ENCODE measurements around the gene PGBD2. TPM values are rescaled to one million over a fixed set of nuclear protein-coding genes. Genes with fewer than 3 reads are reported as not detected.

Gene PGBD2
- total and polyA plus RNA-seq, 10 of the 15 experiments (the other 5 are each of a cell fraction or from before 2014, with no cell fraction given), result 4.0 to 10.3 (median 4.5) TPM

DNA sequence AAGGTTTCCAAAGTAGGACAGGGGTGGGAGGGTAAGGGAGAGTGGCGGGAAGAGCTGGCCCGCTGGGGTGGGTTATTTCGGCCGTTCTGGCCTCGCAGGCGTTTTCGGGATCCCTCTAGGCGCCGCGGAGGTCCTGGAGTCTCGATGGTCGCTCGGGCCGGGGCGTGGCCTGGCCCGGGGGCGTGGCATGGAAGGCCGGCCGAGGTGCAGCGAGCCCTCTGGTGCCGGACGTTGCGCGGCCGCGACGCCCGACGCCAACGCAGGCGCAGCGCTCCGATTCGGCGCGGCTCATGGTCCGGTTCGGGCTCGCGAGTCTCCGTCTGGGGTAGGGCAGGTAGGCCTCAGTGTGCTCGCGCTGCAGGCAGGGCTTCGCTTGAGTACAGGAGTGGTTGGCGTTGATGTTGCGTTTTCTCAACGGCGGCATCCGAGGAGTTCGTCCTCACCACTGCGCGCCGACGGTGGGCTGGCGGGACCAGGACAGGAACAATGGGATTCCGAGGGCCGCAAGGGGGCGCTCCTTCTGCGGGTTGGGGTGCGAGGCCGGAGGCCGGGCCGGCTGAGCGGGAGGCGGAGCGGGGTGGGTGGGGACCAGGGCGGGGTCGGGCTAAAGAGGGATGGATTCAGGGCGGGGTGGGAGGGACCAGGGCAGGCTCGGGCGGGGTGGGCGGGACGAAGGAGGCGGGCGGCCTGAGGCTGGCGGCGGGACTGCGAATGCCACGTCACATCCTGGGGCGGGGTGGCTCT lies at the start of gene PGBD2 (continued):
- TF ChIP-seq, protein P1, sequence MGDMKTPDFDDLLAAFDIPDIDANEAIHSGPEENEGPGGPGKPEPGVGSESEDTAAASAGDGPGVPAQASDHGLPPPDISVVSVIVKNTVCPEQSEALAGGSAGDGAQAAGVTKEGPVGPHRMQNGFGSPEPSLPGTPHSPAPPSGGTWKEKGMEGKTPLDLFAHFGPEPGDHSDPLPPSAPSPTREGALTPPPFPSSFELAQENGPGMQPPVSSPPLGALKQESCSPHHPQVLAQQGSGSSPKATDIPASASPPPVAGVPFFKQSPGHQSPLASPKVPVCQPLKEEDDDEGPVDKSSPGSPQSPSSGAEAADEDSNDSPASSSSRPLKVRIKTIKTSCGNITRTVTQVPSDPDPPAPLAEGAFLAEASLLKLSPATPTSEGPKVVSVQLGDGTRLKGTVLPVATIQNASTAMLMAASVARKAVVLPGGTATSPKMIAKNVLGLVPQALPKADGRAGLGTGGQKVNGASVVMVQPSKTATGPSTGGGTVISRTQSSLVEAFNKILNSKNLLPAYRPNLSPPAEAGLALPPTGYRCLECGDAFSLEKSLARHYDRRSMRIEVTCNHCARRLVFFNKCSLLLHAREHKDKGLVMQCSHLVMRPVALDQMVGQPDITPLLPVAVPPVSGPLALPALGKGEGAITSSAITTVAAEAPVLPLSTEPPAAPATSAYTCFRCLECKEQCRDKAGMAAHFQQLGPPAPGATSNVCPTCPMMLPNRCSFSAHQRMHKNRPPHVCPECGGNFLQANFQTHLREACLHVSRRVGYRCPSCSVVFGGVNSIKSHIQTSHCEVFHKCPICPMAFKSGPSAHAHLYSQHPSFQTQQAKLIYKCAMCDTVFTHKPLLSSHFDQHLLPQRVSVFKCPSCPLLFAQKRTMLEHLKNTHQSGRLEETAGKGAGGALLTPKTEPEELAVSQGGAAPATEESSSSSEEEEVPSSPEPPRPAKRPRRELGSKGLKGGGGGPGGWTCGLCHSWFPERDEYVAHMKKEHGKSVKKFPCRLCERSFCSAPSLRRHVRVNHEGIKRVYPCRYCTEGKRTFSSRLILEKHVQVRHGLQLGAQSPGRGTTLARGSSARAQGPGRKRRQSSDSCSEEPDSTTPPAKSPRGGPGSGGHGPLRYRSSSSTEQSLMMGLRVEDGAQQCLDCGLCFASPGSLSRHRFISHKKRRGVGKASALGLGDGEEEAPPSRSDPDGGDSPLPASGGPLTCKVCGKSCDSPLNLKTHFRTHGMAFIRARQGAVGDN (IDR thresholded peaks at IDR 0.05), result peak; percentile 87
- TF ChIP-seq MXI1 (IDR thresholded peaks at IDR 0.05; ENCODE audit: low read depth, low read length) (peak; percentile 2; the same call in 1 of the 2 replicates), JUNB (IDR thresholded peaks at IDR 0.05) (no peak), MTA2 (IDR thresholded peaks at IDR 0.05; ENCODE audit: low read depth) (no peak), MEF2B (IDR thresholded peaks at IDR 0.05; ENCODE audit: partially characterized antibody, poor library complexity, severe bottlenecking) (no peak)
- TF ChIP-seq, protein P2, sequence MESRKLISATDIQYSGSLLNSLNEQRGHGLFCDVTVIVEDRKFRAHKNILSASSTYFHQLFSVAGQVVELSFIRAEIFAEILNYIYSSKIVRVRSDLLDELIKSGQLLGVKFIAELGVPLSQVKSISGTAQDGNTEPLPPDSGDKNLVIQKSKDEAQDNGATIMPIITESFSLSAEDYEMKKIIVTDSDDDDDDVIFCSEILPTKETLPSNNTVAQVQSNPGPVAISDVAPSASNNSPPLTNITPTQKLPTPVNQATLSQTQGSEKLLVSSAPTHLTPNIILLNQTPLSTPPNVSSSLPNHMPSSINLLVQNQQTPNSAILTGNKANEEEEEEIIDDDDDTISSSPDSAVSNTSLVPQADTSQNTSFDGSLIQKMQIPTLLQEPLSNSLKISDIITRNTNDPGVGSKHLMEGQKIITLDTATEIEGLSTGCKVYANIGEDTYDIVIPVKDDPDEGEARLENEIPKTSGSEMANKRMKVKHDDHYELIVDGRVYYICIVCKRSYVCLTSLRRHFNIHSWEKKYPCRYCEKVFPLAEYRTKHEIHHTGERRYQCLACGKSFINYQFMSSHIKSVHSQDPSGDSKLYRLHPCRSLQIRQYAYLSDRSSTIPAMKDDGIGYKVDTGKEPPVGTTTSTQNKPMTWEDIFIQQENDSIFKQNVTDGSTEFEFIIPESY (IDR thresholded peaks at IDR 0.05), result no peak
- TF ChIP-seq, protein P3, sequence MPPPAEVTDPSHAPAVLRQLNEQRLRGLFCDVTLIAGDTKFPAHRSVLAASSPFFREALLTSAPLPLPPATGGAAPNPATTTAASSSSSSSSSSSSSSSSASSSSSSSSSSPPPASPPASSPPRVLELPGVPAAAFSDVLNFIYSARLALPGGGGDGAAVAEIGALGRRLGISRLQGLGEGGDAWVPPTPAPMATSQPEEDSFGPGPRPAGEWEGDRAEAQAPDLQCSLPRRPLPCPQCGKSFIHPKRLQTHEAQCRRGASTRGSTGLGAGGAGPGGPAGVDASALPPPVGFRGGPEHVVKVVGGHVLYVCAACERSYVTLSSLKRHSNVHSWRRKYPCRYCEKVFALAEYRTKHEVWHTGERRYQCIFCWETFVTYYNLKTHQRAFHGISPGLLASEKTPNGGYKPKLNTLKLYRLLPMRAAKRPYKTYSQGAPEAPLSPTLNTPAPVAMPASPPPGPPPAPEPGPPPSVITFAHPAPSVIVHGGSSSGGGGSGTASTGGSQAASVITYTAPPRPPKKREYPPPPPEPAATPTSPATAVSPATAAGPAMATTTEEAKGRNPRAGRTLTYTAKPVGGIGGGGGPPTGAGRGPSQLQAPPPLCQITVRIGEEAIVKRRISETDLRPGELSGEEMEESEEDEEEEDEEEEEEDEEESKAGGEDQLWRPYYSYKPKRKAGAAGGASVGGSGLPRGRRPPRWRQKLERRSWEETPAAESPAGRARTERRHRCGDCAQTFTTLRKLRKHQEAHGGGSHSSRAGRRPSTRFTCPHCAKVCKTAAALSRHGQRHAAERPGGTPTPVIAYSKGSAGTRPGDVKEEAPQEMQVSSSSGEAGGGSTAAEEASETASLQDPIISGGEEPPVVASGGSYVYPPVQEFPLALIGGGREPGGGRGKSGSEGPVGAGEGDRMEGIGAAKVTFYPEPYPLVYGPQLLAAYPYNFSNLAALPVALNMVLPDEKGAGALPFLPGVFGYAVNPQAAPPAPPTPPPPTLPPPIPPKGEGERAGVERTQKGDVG (CRISPR knock-in tag; IDR thresholded peaks at IDR 0.05), result no peak
- TF ChIP-seq, protein P4, sequence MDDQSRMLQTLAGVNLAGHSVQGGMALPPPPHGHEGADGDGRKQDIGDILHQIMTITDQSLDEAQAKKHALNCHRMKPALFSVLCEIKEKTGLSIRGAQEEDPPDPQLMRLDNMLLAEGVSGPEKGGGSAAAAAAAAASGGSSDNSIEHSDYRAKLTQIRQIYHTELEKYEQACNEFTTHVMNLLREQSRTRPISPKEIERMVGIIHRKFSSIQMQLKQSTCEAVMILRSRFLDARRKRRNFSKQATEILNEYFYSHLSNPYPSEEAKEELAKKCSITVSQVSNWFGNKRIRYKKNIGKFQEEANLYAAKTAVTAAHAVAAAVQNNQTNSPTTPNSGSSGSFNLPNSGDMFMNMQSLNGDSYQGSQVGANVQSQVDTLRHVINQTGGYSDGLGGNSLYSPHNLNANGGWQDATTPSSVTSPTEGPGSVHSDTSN (IDR thresholded peaks at IDR 0.05; ENCODE audit: insufficient replicate concordance, low read depth, low read length), result no peak
- TF ChIP-seq, protein P5, sequence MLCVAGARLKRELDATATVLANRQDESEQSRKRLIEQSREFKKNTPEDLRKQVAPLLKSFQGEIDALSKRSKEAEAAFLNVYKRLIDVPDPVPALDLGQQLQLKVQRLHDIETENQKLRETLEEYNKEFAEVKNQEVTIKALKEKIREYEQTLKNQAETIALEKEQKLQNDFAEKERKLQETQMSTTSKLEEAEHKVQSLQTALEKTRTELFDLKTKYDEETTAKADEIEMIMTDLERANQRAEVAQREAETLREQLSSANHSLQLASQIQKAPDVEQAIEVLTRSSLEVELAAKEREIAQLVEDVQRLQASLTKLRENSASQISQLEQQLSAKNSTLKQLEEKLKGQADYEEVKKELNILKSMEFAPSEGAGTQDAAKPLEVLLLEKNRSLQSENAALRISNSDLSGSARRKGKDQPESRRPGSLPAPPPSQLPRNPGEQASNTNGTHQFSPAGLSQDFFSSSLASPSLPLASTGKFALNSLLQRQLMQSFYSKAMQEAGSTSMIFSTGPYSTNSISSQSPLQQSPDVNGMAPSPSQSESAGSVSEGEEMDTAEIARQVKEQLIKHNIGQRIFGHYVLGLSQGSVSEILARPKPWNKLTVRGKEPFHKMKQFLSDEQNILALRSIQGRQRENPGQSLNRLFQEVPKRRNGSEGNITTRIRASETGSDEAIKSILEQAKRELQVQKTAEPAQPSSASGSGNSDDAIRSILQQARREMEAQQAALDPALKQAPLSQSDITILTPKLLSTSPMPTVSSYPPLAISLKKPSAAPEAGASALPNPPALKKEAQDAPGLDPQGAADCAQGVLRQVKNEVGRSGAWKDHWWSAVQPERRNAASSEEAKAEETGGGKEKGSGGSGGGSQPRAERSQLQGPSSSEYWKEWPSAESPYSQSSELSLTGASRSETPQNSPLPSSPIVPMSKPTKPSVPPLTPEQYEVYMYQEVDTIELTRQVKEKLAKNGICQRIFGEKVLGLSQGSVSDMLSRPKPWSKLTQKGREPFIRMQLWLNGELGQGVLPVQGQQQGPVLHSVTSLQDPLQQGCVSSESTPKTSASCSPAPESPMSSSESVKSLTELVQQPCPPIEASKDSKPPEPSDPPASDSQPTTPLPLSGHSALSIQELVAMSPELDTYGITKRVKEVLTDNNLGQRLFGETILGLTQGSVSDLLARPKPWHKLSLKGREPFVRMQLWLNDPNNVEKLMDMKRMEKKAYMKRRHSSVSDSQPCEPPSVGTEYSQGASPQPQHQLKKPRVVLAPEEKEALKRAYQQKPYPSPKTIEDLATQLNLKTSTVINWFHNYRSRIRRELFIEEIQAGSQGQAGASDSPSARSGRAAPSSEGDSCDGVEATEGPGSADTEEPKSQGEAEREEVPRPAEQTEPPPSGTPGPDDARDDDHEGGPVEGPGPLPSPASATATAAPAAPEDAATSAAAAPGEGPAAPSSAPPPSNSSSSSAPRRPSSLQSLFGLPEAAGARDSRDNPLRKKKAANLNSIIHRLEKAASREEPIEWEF (IDR thresholded peaks at IDR 0.05; ENCODE audit: insufficient replicate concordance, low read depth, low read length), result no peak
